Stomach (tissue), 4 donors: ENCODE data around the gene IGDCC3.

Source experiments
- CTCF ChIP-seq, 7 experiments: fragments of 450-650 bp in 4 of 7; fragments of 200-600 bp in 3 of 7; sonication (generic) in 3 of 7; IDR thresholded peaks; one replicate each; pipeline ENCODE4 v1.5.1; 2016 to 2019; ENCODE audit warnings: antibody characterized with exemption in 7 of 7, control low read depth in 2 of 7, mild to moderate bottlenecking in 1 of 7
- POLR2A ChIP-seq, 4 donors: fragments of 450-650 bp; IDR thresholded peaks; one replicate each; pipeline ENCODE4 v1.6.1; 2016; ENCODE audit warnings: antibody characterized with exemption in 4 of 4, control low read depth in 2 of 4, mild to moderate bottlenecking in 1 of 4, moderate library complexity in 1 of 4

GRCh38 chr15:65302061-65302460 lies 75.7 kb downstream of the IGDCC3 start:
- TF ChIP-seq POLR2A (IDR thresholded peaks at IDR 0.05): no peak
- no peak for TF ChIP-seq CTCF (IDR thresholded peaks at IDR 0.05)
